K562 (cell line): ENCODE measurements around the gene KLHDC2. TPM values are rescaled to one million over a fixed set of nuclear protein-coding genes. Genes with fewer than 3 reads are reported as not detected.

ENCODE experiments used
- AFF4 ChIP-seq: sonication (generic); formaldehyde crosslinking; IDR thresholded peaks from 2 replicates; pipeline ENCODE4 v1.8.0; 2023; ENCODE audit warnings: mild to moderate bottlenecking, missing genetic modification reagents
- ARHGAP35 ChIP-seq: fragments of 450-650 bp; IDR thresholded peaks from 2 replicates; pipeline ENCODE4 v1.6.1; 2018; ENCODE audit not compliant: partially characterized antibody
- BRF2 ChIP-seq: IDR thresholded peaks from 3 replicates; pipeline ENCODE4 v1.6.1; 2011; ENCODE audit warnings: borderline replicate concordance, mild to moderate bottlenecking; ENCODE audit not compliant: insufficient read length, insufficient read depth
- COPS2 ChIP-seq: fragments of 450-650 bp; conservative IDR thresholded peaks from 2 replicates; pipeline ENCODE4 v1.6.1; 2016; ENCODE audit warnings: mild to moderate bottlenecking, moderate library complexity
- HMGN3 ChIP-seq: IDR thresholded peaks from 2 replicates; pipeline ENCODE4 v1.6.1; 2011; ENCODE audit warnings: borderline replicate concordance, low read depth, mild to moderate bottlenecking, mixed read lengths, low read length; ENCODE audit not compliant: insufficient read length; ENCODE audit errors: extremely low read depth
- JUNB ChIP-seq: fragments of 450-650 bp; formaldehyde crosslinking; conservative IDR thresholded peaks from 2 replicates; pipeline ENCODE4 v1.4.0; 2020; ENCODE audit warnings: mild to moderate bottlenecking
- L3MBTL2 ChIP-seq: fragments of 450-650 bp; IDR thresholded peaks from 2 replicates; pipeline ENCODE4 v1.6.1; 2016; ENCODE audit warnings: mild to moderate bottlenecking, moderate library complexity
- NUFIP1 ChIP-seq: fragments of 450-650 bp; IDR thresholded peaks from 2 replicates; pipeline ENCODE4 v1.6.1; 2018; ENCODE audit not compliant: partially characterized antibody
- PHB ChIP-seq: fragments of 250-450 bp; sonication (Bioruptor Pico); IDR thresholded peaks from 2 replicates; pipeline ENCODE4 v1.5.0; 2021
- PHTF2 ChIP-seq: fragments of 250-450 bp; sonication (Bioruptor Pico); IDR thresholded peaks from 2 replicates; pipeline ENCODE4 v1.5.0; 2021; ENCODE audit warnings: mild to moderate bottlenecking
- RAD21 ChIP-seq, 2 experiments: fragments of 250-450 bp in 1 of 2; fragments of 450-650 bp in 1 of 2; sonication (Bioruptor Pico) in 1 of 2; formaldehyde crosslinking in 1 of 2; IDR thresholded peaks in 1 of 2; conservative IDR thresholded peaks in 1 of 2; 2 replicates each; pipeline versions ENCODE4 v1.4.0 to v1.8.0; 2020 to 2022; ENCODE audit warnings: mild to moderate bottlenecking in 2 of 2, moderate library complexity in 1 of 2
- SMC3 ChIP-seq: conservative IDR thresholded peaks from 2 replicates; pipeline ENCODE4 v1.6.1; 2011; ENCODE audit warnings: low read depth, low read length, improper control_type of control experiment; ENCODE audit not compliant: insufficient read depth
- TAF9B ChIP-seq: fragments of 450-650 bp; IDR thresholded peaks from 2 replicates; pipeline ENCODE4 v1.6.1; 2018; ENCODE audit warnings: mild to moderate bottlenecking; ENCODE audit not compliant: partially characterized antibody
- ZFP1 ChIP-seq: fragments of 450-650 bp; formaldehyde crosslinking; IDR thresholded peaks from 2 replicates; pipeline ENCODE4 v1.4.0; 2020; ENCODE audit warnings: mild to moderate bottlenecking, mixed read lengths
- ZHX1 ChIP-seq: fragments of 150-350 bp; conservative IDR thresholded peaks from 2 replicates; pipeline ENCODE4 v1.6.1; 2014; ENCODE audit warnings: low read length
- ZNF12 ChIP-seq: sonication (generic); formaldehyde crosslinking; IDR thresholded peaks from 2 replicates; pipeline ENCODE4 v1.4.0; 2020; ENCODE audit warnings: mild to moderate bottlenecking, missing genetic modification reagents
- ZNF263 ChIP-seq: sonication (generic); formaldehyde crosslinking; IDR thresholded peaks from 2 replicates; pipeline ENCODE4 v1.8.0; 2022; ENCODE audit warnings: mild to moderate bottlenecking, missing genetic modification reagents, borderline replicate concordance
- ZNF583 ChIP-seq: fragments of 250-450 bp; sonication (Bioruptor Pico); IDR thresholded peaks from 2 replicates; pipeline ENCODE4 v1.4.0; 2020
- polyA plus RNA-seq, 8 experiments: library from polyadenylated mRNA; depleted of rRNA in 4 of 8; stranded (reverse) in 5 of 8; unstranded in 3 of 8; fragments of >200 nt; fragmentation: Nextera tagmentation in 2 of 8; fragmentation: Illumina TruSeq in 1 of 8; extraction: Ambion mirVana in 2 of 8; extraction: Trizol in 1 of 8; gene quantifications; 2 replicates each; pipeline versions ENCODE4 v1.2.1 to v1.2.3, GENCODE V29; 2011 to 2014; ENCODE audit warnings: inconsistent platforms in 1 of 8, missing spikeins in 1 of 8
- total RNA-seq, 7 experiments: library from RNA; depleted of rRNA in 6 of 7; stranded (reverse); fragments of >200 nt in 6 of 7; fragmentation: Illumina TruSeq in 2 of 7; extraction: Trizol in 2 of 7; gene quantifications; 2 replicates each; pipeline versions ENCODE4 v1.2.1 to v1.2.3, GENCODE V29; 2011 to 2021; ENCODE audit warnings: low replicate concordance in 1 of 7
- TF ChIP-seq, protein P1 (sequence below), 2 experiments: IDR thresholded peaks; 2 replicates each; pipeline ENCODE4 v1.6.1; 2011; ENCODE audit warnings: borderline replicate concordance in 1 of 2, control low read depth in 1 of 2, low read depth in 1 of 2, low read length in 1 of 2, mild to moderate bottlenecking in 1 of 2, mixed read lengths in 1 of 2, moderate library complexity in 1 of 2; ENCODE audit not compliant: insufficient read depth in 1 of 2, insufficient read length in 1 of 2, poor library complexity in 1 of 2, severe bottlenecking in 1 of 2; ENCODE audit errors: extremely low read depth in 1 of 2

Gene KLHDC2
- total and polyA plus RNA-seq, 9 of the 15 experiments (the other 6 are each of a cell fraction or from before 2014, with no cell fraction given): 6.3 to 41.7 (median 20.0) TPM

DNA sequence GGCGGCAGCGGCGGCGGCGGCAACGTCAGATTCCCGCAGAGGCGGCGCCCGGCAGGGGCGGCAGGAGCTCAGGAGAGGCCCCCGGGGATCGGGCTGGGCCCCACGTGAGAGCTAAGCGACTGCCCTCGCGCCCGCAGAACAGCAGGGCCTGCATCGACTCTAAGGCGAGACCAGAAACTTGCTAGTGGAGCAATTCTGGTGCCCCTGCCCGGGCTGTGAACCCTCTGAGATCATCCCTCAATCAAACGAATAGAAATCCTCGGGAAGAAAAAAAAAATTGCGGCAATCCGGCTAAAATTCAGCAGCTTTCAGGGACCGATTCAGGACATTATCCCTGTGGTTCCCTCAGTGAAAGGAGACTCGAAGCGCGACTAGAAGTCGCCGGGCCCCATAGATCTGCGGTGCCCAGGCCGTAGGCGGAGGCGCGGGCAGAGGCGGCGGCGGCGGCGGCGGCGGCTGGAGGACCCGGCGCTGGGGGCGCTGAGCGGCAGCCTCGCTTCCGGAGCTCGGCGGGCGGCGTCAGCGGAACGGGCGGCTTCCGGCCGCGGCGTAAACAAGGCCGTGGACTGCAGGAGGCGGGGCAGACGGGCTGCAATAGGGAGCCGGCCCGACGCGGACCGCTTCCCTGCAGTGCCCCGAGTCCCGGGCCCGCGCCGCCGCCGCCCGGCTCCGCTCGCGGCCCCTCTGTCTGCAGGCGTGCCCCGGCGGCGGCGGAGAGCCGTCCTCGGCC is at the start of gene KLHDC2 (continued):
- no peak for TF ChIP-seq ZFP1 (CRISPR knock-in tag)
- TF ChIP-seq ZHX1: no peak
- no peak for TF ChIP-seq HMGN3
- TF ChIP-seq PHTF2: no peak
- no peak for TF ChIP-seq NUFIP1
- no peak for TF ChIP-seq COPS2
- TF ChIP-seq L3MBTL2: peak; percentile 91
- TF ChIP-seq TAF9B: no peak
- TF ChIP-seq, protein P1, sequence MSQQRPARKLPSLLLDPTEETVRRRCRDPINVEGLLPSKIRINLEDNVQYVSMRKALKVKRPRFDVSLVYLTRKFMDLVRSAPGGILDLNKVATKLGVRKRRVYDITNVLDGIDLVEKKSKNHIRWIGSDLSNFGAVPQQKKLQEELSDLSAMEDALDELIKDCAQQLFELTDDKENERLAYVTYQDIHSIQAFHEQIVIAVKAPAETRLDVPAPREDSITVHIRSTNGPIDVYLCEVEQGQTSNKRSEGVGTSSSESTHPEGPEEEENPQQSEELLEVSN (IDR thresholded peaks at IDR 0.05; ENCODE audit: borderline replicate concordance in 1 of 2, extremely low read depth in 1 of 2, insufficient read depth in 1 of 2, insufficient read length in 1 of 2, low read depth in 1 of 2, low read length in 1 of 2, poor library complexity in 1 of 2, severe bottlenecking in 1 of 2): peak; percentile 56 to 72
- TF ChIP-seq AFF4 (CRISPR knock-in tag): no peak
- TF ChIP-seq BRF2: no peak
- no peak for TF ChIP-seq ZNF583
- TF ChIP-seq ZNF12 (CRISPR knock-in tag): no peak
- no peak; the same call in 1 of the 2 replicates for TF ChIP-seq ZNF263
- no peak for TF ChIP-seq RAD21 (CRISPR knock-in tag; conservative IDR thresholded peaks at IDR 0.05 in 1 of 2, IDR thresholded peaks at IDR 0.05 in 1 of 2)
- TF ChIP-seq JUNB (CRISPR knock-in tag): no peak
- TF ChIP-seq ARHGAP35: no peak
- TF ChIP-seq SMC3: no peak
- no peak for TF ChIP-seq PHB (CRISPR knock-in tag)
